Tibial nerve (tissue), 4 donors: ENCODE data around the gene TRIM28. TPM values are rescaled to one million over a fixed set of nuclear protein-coding genes. Genes with fewer than 3 reads are reported as not detected.

Experiments used
- DNase-seq, 2 donors: peaks; one replicate each; pipeline ENCODE4 v3.0.0-alpha.2; 2019; ENCODE audit warnings: low spot score in 2 of 2
- H3K27ac ChIP-seq, 4 donors: fragments of 200-600 bp; sonication (generic) in 3 of 4; one replicate each; pipeline ENCODE4 v1.5.1; 2017 to 2019; ENCODE audit warnings: mild to moderate bottlenecking in 1 of 4
- H3K27me3 ChIP-seq, 2 donors: fragments of 200-600 bp; sonication (generic) in 1 of 2; one replicate each; pipeline versions ENCODE4 v1.5.1 to v1.6.0; 2017 to 2019
- H3K36me3 ChIP-seq, 3 donors: fragments of 200-600 bp; sonication (generic); one replicate each; pipeline ENCODE4 v1.5.1; 2018 to 2019
- H3K4me1 ChIP-seq, 4 donors: fragments of 200-600 bp; sonication (generic) in 3 of 4; one replicate each; pipeline ENCODE4 v1.5.1; 2017 to 2019
- H3K4me3 ChIP-seq, 4 donors: fragments of 200-600 bp; sonication (generic) in 3 of 4; one replicate each; pipeline ENCODE4 v1.5.1; 2017 to 2019; ENCODE audit warnings: mild to moderate bottlenecking in 1 of 4, moderate library complexity in 1 of 4
- H3K9me3 ChIP-seq, 4 donors: fragments of 200-600 bp; sonication (generic) in 3 of 4; one replicate each; pipeline ENCODE4 v1.5.1; 2017 to 2019
- EP300 ChIP-seq, 2 donors: sonication (generic); formaldehyde crosslinking; IDR thresholded peaks; one replicate each; pipeline ENCODE4 v1.6.1; 2017; ENCODE audit warnings: antibody characterized with exemption in 2 of 2, mild to moderate bottlenecking in 1 of 2
- POLR2A ChIP-seq, 2 donors: fragments of 450-650 bp; IDR thresholded peaks; one replicate each; pipeline ENCODE4 v1.6.1; 2017; ENCODE audit warnings: antibody characterized with exemption in 2 of 2, mild to moderate bottlenecking in 2 of 2, moderate library complexity in 2 of 2
- whole genome bisulfite sequencing, 2 donors: methylation state at CpG; one replicate each; pipeline ENCODE4 v1.1.5; 2018; 5-methylcytosine and 5-hydroxymethylcytosine counted together
- total RNA-seq, 4 donors: library from RNA; depleted of rRNA; stranded (reverse); fragments of >200 nt; gene quantifications; one replicate each; pipeline ENCODE4 v1.1.0, GENCODE V29; 2016
- TF ChIP-seq, protein P1 (sequence below), 5 experiments: fragments of 200-600 bp in 3 of 5; fragments of 450-650 bp in 2 of 5; sonication (generic) in 3 of 5; IDR thresholded peaks; one replicate each; pipeline ENCODE4 v1.5.1; 2016 to 2019; ENCODE audit warnings: antibody characterized with exemption in 5 of 5, mild to moderate bottlenecking in 3 of 5, moderate library complexity in 2 of 5

The TRIM28 gene
- total RNA-seq, 4 donors from 2014 or later, result 136 to 299 (median 159) TPM

- Histone ChIP-seq H3K4me3 (no peak overlapping the region), H3K9me3 (no peaks in the 10 kb centered on the region), H3K27me3 (peaks cover 0 to 23% of the 10 kb centered on the region in 2 donors), H3K36me3 (no peaks in the 10 kb centered on the region), H3K4me1 (no peaks in the 10 kb centered on the region), H3K27ac (no peak overlapping the region)
- WGBS, 2 donors, result 70 to 74% methylated on average over 3 of the region's 3 CpGs
- no peak for TF ChIP-seq EP300 (IDR thresholded peaks at IDR 0.05)
- TF ChIP-seq, protein P1, sequence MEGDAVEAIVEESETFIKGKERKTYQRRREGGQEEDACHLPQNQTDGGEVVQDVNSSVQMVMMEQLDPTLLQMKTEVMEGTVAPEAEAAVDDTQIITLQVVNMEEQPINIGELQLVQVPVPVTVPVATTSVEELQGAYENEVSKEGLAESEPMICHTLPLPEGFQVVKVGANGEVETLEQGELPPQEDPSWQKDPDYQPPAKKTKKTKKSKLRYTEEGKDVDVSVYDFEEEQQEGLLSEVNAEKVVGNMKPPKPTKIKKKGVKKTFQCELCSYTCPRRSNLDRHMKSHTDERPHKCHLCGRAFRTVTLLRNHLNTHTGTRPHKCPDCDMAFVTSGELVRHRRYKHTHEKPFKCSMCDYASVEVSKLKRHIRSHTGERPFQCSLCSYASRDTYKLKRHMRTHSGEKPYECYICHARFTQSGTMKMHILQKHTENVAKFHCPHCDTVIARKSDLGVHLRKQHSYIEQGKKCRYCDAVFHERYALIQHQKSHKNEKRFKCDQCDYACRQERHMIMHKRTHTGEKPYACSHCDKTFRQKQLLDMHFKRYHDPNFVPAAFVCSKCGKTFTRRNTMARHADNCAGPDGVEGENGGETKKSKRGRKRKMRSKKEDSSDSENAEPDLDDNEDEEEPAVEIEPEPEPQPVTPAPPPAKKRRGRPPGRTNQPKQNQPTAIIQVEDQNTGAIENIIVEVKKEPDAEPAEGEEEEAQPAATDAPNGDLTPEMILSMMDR (IDR thresholded peaks at IDR 0.05), result no peak
- no peak for TF ChIP-seq POLR2A (IDR thresholded peaks at IDR 0.05)
- no peak for DNase-seq
Observed at GRCh38 chr19:58529405-58529804, 14.5 kb upstream of the TRIM28 start.

- DNase-seq, result no peak
- H3K4me1 ChIP-seq, result no peaks in the 10 kb centered on the region
- TF ChIP-seq, protein P1 (IDR thresholded peaks at IDR 0.05), result no peak
- TF ChIP-seq EP300 (IDR thresholded peaks at IDR 0.05) (no peak), POLR2A (IDR thresholded peaks at IDR 0.05) (no peak)
- H3K4me3 ChIP-seq, result no peak overlapping the region
- WGBS, 2 donors, result 65 to 68% methylated on average over 10 of the region's 10 CpGs
- H3K27ac ChIP-seq, result no peak overlapping the region
- H3K36me3 ChIP-seq, result no peaks in the 10 kb centered on the region
- peaks cover 0 to 23% of the 10 kb centered on the region in 2 donors for H3K27me3 ChIP-seq
- no peaks in the 10 kb centered on the region for H3K9me3 ChIP-seq
Observed at GRCh38 chr19:58531034-58531840, 12.6 kb upstream of the TRIM28 start.

GRCh38 chr19:58535857-58536256 is 8.0 kb upstream of the TRIM28 start:
- TF ChIP-seq, protein P1 (IDR thresholded peaks at IDR 0.05), result no peak
- TF ChIP-seq POLR2A (IDR thresholded peaks at IDR 0.05), result no peak
- Histone ChIP-seq H3K36me3 (no peaks in the 10 kb centered on the region), H3K27ac (no peak overlapping the region), H3K4me1 (peaks cover 0 to 6% (median 3%) of the 10 kb centered on the region in 4 donors), H3K4me3 (no peak overlapping the region), H3K27me3 (peaks cover 0 to 41% of the 10 kb centered on the region in 2 donors), H3K9me3 (no peaks in the 10 kb centered on the region)
- WGBS, 2 donors, result 76 to 78% methylated on average over 3 of the region's 3 CpGs
- no peak for DNase-seq

- 84 to 94% methylated on average over 8 of the region's 8 CpGs for whole genome bisulfite sequencing, 2 donors
- no peak for DNase-seq
- peaks cover 0 to 36% of the 10 kb centered on the region in 2 donors for H3K27me3 ChIP-seq
Observed at GRCh38 chr19:58536852-58537798, 6.7 kb upstream of the TRIM28 start.

More at GRCh38 chr19:58536852-58537798, 6.7 kb upstream of the TRIM28 start:
- no peaks in the 10 kb centered on the region for H3K36me3 ChIP-seq
- peaks cover 0 to 6% (median 3%) of the 10 kb centered on the region in 4 donors for H3K4me1 ChIP-seq
- H3K4me3 ChIP-seq, result no peak overlapping the region
- no peak overlapping the region for H3K27ac ChIP-seq
- TF ChIP-seq, protein P1 (IDR thresholded peaks at IDR 0.05), result no peak
- TF ChIP-seq POLR2A (IDR thresholded peaks at IDR 0.05) (no peak), EP300 (IDR thresholded peaks at IDR 0.05) (no peak)
- no peaks in the 10 kb centered on the region for H3K9me3 ChIP-seq
